ENCODE measurements around the gene ARFGEF3.

GRCh38 chr6:138263963-138264362 is 102.2 kb downstream of the ARFGEF3 start:
- TF ChIP-seq, protein P1, sequence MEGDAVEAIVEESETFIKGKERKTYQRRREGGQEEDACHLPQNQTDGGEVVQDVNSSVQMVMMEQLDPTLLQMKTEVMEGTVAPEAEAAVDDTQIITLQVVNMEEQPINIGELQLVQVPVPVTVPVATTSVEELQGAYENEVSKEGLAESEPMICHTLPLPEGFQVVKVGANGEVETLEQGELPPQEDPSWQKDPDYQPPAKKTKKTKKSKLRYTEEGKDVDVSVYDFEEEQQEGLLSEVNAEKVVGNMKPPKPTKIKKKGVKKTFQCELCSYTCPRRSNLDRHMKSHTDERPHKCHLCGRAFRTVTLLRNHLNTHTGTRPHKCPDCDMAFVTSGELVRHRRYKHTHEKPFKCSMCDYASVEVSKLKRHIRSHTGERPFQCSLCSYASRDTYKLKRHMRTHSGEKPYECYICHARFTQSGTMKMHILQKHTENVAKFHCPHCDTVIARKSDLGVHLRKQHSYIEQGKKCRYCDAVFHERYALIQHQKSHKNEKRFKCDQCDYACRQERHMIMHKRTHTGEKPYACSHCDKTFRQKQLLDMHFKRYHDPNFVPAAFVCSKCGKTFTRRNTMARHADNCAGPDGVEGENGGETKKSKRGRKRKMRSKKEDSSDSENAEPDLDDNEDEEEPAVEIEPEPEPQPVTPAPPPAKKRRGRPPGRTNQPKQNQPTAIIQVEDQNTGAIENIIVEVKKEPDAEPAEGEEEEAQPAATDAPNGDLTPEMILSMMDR (conservative IDR thresholded peaks at IDR 0.05 in 1 of 2, IDR thresholded peaks at IDR 0.05 in 1 of 2; ENCODE audit: extremely low read depth in 1 of 2, insufficient read depth in 1 of 2, low read depth in 1 of 2, low read length in 2 of 2): no peak
- TF ChIP-seq EZH2 (IDR thresholded peaks at IDR 0.05; ENCODE audit: borderline replicate concordance, low read length): no peak
